ENCODE results near the gene GTPBP6. TPM values are rescaled to one million over a fixed set of nuclear protein-coding genes. Genes with fewer than 3 reads are reported as not detected.
A peak's percentile ranks its signal among the peaks of the same experiment; 100 is the strongest.

GTPBP6 gene
- polyA plus RNA-seq (ENCODE audit: insufficient read length in 3 of 3) = 10 to 100 TPM; 40.3 to 61.7 (median 59.8) TPM
- long read RNA-seq, donor 1, transcript GTPBP6-201 (10 exons, 1,907 nt) = major isoform, 14 of 15 reads
- long read RNA-seq, donor 1, partial matches to known transcripts = 0 of 15 reads
- long read RNA-seq, donor 1, other reads (novel, unspliced or antisense) = 0 of 15 reads
- long read RNA-seq, donor 2, partial matches to known transcripts = 0 of 4 reads
- long read RNA-seq, donor 2, other reads (novel, unspliced or antisense) = 0 of 4 reads
- long read RNA-seq, donor 3, transcript GTPBP6-201 (10 exons, 1,907 nt) = major isoform, 18 of 19 reads
- long read RNA-seq, donor 3, partial matches to known transcripts = 0 of 19 reads
- long read RNA-seq, donor 3, other reads (novel, unspliced or antisense) = 0 of 19 reads
- long read RNA-seq, donor 4, transcript GTPBP6-201 (10 exons, 1,907 nt) = major isoform, 12 of 19 reads
- long read RNA-seq, donor 4, transcript GTPBP6-202 (4 exons, 2,016 nt) = minor isoform, 7 of 19 reads
- long read RNA-seq, donor 4, partial matches to known transcripts = 0 of 19 reads
- long read RNA-seq, donor 4, other reads (novel, unspliced or antisense) = 0 of 19 reads
- long read RNA-seq, donor 5, transcript GTPBP6-201 (10 exons, 1,907 nt) = major isoform, 22 of 25 reads
- long read RNA-seq, donor 5, partial matches to known transcripts = 0 of 25 reads
- long read RNA-seq, donor 5, other reads (novel, unspliced or antisense) = 0 of 25 reads
- long read RNA-seq, donor 6, transcript GTPBP6-201 (10 exons, 1,907 nt) = major isoform, 10 of 16 reads
- long read RNA-seq, donor 6, partial matches to known transcripts = 5 of 16 reads
- long read RNA-seq, donor 6, other reads (novel, unspliced or antisense) = 0 of 16 reads
- long read RNA-seq, donor 7, transcript GTPBP6-201 (10 exons, 1,907 nt) = major isoform, 12 of 13 reads
- long read RNA-seq, donor 7, partial matches to known transcripts = 0 of 13 reads
- long read RNA-seq, donor 7, other reads (novel, unspliced or antisense) = 0 of 13 reads
- long read RNA-seq, donor 8, transcript GTPBP6-201 (10 exons, 1,907 nt) = major isoform, 17 of 27 reads
- long read RNA-seq, donor 8, transcript GTPBP6-202 (4 exons, 2,016 nt) = minor isoform, 5 of 27 reads
- long read RNA-seq, donor 8, partial matches to known transcripts = 5 of 27 reads
- long read RNA-seq, donor 8, other reads (novel, unspliced or antisense) = 0 of 27 reads
- long read RNA-seq, donor 9, transcript GTPBP6-201 (10 exons, 1,907 nt) = major isoform, 11 of 16 reads
- long read RNA-seq, donor 9, partial matches to known transcripts = 5 of 16 reads
- long read RNA-seq, donor 9, other reads (novel, unspliced or antisense) = 0 of 16 reads
- long read RNA-seq, donor 10, transcript GTPBP6-202 (4 exons, 2,016 nt) = minor isoform, 5 of 13 reads
- long read RNA-seq, donor 10, transcript GTPBP6-201 (10 exons, 1,907 nt) = major isoform, 8 of 13 reads
- long read RNA-seq, donor 10, partial matches to known transcripts = 0 of 13 reads
- long read RNA-seq, donor 10, other reads (novel, unspliced or antisense) = 0 of 13 reads
- long read RNA-seq, donor 11, transcript GTPBP6-201 (10 exons, 1,907 nt) = major isoform, 6 of 18 reads
- long read RNA-seq, donor 11, partial matches to known transcripts = 12 of 18 reads
- long read RNA-seq, donor 11, other reads (novel, unspliced or antisense) = 0 of 18 reads
- long read RNA-seq, donor 12, transcript GTPBP6-201 (10 exons, 1,907 nt) = major isoform, 5 of 19 reads
- long read RNA-seq, donor 12, partial matches to known transcripts = 12 of 19 reads
- long read RNA-seq, donor 12, other reads (novel, unspliced or antisense) = 0 of 19 reads
- long read RNA-seq, donor 13, transcript GTPBP6-201 (10 exons, 1,907 nt) = major isoform, 23 of 33 reads
- long read RNA-seq, donor 13, partial matches to known transcripts = 6 of 33 reads
- long read RNA-seq, donor 13, other reads (novel, unspliced or antisense) = 0 of 33 reads
- long read RNA-seq, donor 14, transcript GTPBP6-201 (10 exons, 1,907 nt) = major isoform, 8 of 14 reads
- long read RNA-seq, donor 14, partial matches to known transcripts = 5 of 14 reads
- long read RNA-seq, donor 14, other reads (novel, unspliced or antisense) = 0 of 14 reads
- long read RNA-seq, donor 15, transcript GTPBP6-202 (4 exons, 2,016 nt) = major isoform, 5 of 9 reads
- long read RNA-seq, donor 15, partial matches to known transcripts = 0 of 9 reads
- long read RNA-seq, donor 15, other reads (novel, unspliced or antisense) = 0 of 9 reads
- long read RNA-seq, donor 16, transcript GTPBP6-201 (10 exons, 1,907 nt) = major isoform, 30 of 49 reads
- long read RNA-seq, donor 16, partial matches to known transcripts = 15 of 49 reads
- long read RNA-seq, donor 16, other reads (novel, unspliced or antisense) = 0 of 49 reads

DNA sequence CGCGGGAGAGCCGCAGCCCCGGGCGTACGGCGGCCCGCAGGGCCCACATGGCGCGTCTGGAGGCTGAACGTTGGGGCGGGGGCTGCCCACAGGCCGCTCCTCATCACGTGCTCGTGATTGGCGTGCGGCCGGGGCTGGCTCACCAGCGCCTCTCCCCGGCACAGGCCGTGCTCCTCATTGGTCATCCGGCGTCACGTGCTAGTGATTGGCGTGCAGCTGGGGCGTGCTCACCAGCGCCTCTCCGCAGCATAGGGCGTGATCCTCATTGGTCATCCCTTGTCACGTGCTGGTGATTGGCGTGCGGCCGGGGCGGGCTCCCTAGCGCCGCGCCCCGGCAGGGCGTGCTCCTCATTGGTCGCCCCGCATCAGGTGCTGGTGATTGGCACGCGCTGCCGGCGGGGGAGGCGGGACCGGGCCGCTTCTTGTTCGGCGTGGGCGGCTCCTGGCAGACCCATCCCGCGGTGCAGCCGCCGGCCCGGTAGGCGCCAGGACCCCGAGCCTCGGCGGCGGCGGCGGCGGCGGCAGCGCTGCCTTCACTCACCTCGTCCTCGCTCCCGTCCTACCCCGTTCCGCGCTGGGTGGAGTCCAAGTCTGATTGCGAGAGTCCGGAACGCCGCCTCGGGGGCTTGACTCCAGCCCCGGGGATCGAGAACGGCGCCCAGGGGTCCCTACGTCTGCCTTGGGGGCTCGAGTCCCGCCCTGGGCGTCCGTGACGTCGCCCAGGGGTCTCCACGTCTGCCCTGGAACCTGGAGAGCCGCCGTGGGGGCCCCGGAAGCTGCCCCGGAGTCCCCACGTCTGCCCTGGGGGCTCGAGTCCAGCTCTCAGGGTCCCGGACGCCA is at the start of gene GTPBP6:
TSS of gene GTPBP6 (minus strand) at position 58 of the 840 bp plus-strand sequence. CDS start at position 49, 9 bp downstream.
- peak; percentile 97 to 100 (median 99) for DNase-seq (ENCODE audit: extremely low read depth in 1 of 11, low read depth in 9 of 11, low spot score in 4 of 11)

- no peak for DNase-seq (ENCODE audit: extremely low read depth in 1 of 11, low read depth in 9 of 11, low spot score in 4 of 11)
Observed at GRCh38 chrX:367866-368265, 49.3 kb upstream of the GTPBP6 start.

- DNase-seq (ENCODE audit: extremely low read depth in 1 of 11, low read depth in 9 of 11, low spot score in 4 of 11) = no peak
Observed at GRCh38 chrX:367349-367748, 48.8 kb upstream of the GTPBP6 start.

- no peak for DNase-seq (ENCODE audit: extremely low read depth in 1 of 11, low read depth in 9 of 11, low spot score in 4 of 11)
Observed at GRCh38 chrX:363621-364375, 45.2 kb upstream of the GTPBP6 start.

GRCh38 chrX:362937-363620 is 44.5 kb upstream of the GTPBP6 start:
- no peak for DNase-seq (ENCODE audit: extremely low read depth in 1 of 11, low read depth in 9 of 11, low spot score in 4 of 11)

- DNase-seq (ENCODE audit: extremely low read depth in 1 of 11, low read depth in 9 of 11, low spot score in 4 of 11) = no peak
Observed at GRCh38 chrX:362351-362750, 43.8 kb upstream of the GTPBP6 start.

GRCh38 chrX:361231-362145 is 42.9 kb upstream of the GTPBP6 start:
- no peak for DNase-seq (ENCODE audit: extremely low read depth in 1 of 11, low read depth in 9 of 11, low spot score in 4 of 11)

- no peak for DNase-seq (ENCODE audit: extremely low read depth in 1 of 11, low read depth in 9 of 11, low spot score in 4 of 11)
Observed at GRCh38 chrX:360496-361150, 42.0 kb upstream of the GTPBP6 start.

DNA sequence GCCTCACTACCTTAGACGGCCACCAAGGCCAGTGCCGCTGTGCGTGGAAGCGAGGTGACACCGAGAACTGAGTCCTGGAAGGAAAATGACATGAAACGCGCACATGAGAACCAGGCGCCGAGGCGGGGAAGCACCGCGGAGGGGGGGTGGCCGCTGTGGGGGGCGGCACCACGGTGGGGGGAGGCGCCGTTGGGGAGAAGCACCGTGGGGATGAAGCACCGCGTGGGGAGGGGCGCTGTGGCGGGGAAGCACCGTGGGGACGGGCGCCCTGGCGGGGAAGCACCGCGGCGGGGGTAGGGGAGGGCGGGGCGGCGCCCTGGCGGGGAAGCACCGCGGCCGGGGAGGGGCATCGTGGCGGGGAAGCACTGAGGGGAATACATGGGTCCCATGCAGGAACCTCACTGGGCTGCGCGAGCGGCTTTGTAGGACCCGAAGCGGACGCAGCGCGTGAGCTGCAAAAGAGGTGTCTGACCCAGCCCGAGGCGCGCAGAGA is 40.1 kb upstream of the GTPBP6 start:
- no peak for DNase-seq (ENCODE audit: extremely low read depth in 1 of 11, low read depth in 9 of 11, low spot score in 4 of 11)

GRCh38 chrX:357693-358471 is 39.3 kb upstream of the GTPBP6 start:
- no peak for DNase-seq (ENCODE audit: extremely low read depth in 1 of 11, low read depth in 9 of 11, low spot score in 4 of 11)

- DNase-seq (ENCODE audit: extremely low read depth in 1 of 11, low read depth in 9 of 11, low spot score in 4 of 11) = no peak
Observed at GRCh38 chrX:357035-357692, 38.6 kb upstream of the GTPBP6 start.
